Measurements from ENCODE around the gene CD99L2.
A peak's percentile ranks its signal among the peaks of the same experiment; 100 is the strongest.

The CD99L2 gene

GRCh38 chrX:150898343-150899190 lies at the start of gene CD99L2:
Gene CD99L2 (minus strand): TSS chrX:150898668. CDS start chrX:150898588, 80 bp downstream.
- peak within 1 kb of the TSS; percentile 66 for H3K4me3 ChIP-seq (ENCODE audit: low read depth, low read length)
- ChIA-PET POLR2A (no interaction called here), CTCF (no interaction called here)
- DNase-seq (ENCODE audit: low read depth, low spot score): no peak
- TF ChIP-seq CTCF (IDR thresholded peaks at IDR 0.05; ENCODE audit: insufficient read depth, low read length, missing control alignments): no peak

GRCh38 chrX:150944233-150944632 lies 45.8 kb upstream of the CD99L2 start:
- no peak for TF ChIP-seq CTCF (IDR thresholded peaks at IDR 0.05; ENCODE audit: insufficient read depth, low read length, missing control alignments)
- H3K4me3 ChIP-seq (ENCODE audit: low read depth, low read length): no peak overlapping the region
- no peak for DNase-seq (ENCODE audit: low read depth, low spot score)
- ChIA-PET CTCF (no interaction called here), POLR2A (no interaction called here)

- TF ChIP-seq CTCF (IDR thresholded peaks at IDR 0.05; ENCODE audit: insufficient read depth, low read length, missing control alignments): no peak
- H3K4me3 ChIP-seq (ENCODE audit: low read depth, low read length): no peak overlapping the region
- CTCF ChIA-PET: no interaction called here
- no peak for DNase-seq (ENCODE audit: low read depth, low spot score)
- POLR2A ChIA-PET: no interaction called here
Measured at GRCh38 chrX:150942942-150943594, 44.6 kb upstream of the CD99L2 start.

GRCh38 chrX:150941580-150941979 lies 43.1 kb upstream of the CD99L2 start:
- POLR2A ChIA-PET: no interaction called here
- CTCF ChIA-PET: no interaction called here
- no peak for TF ChIP-seq CTCF (IDR thresholded peaks at IDR 0.05; ENCODE audit: insufficient read depth, low read length, missing control alignments)

GRCh38 chrX:150940844-150941495 lies 42.5 kb upstream of the CD99L2 start:
- POLR2A ChIA-PET: no interaction called here
- CTCF ChIA-PET: no interaction called here
- no peak for DNase-seq (ENCODE audit: low read depth, low spot score)
- TF ChIP-seq CTCF (IDR thresholded peaks at IDR 0.05; ENCODE audit: insufficient read depth, low read length, missing control alignments): no peak
- H3K4me3 ChIP-seq (ENCODE audit: low read depth, low read length): no peak overlapping the region

More at GRCh38 chrX:150941580-150941979, 43.1 kb upstream of the CD99L2 start:
- no peak for DNase-seq (ENCODE audit: low read depth, low spot score)
- no peak overlapping the region for H3K4me3 ChIP-seq (ENCODE audit: low read depth, low read length)

- no peak for DNase-seq (ENCODE audit: low read depth, low spot score)
- ChIA-PET POLR2A (no interaction called here), CTCF (interaction anchor here (1.0 kb wide), 1 partner anchor 164 kb away, joined by 4 read pairs; no protein-coding TSS in a partner anchor)
- no peak for TF ChIP-seq CTCF (IDR thresholded peaks at IDR 0.05; ENCODE audit: insufficient read depth, low read length, missing control alignments)
- no peak overlapping the region for H3K4me3 ChIP-seq (ENCODE audit: low read depth, low read length)
Measured at GRCh38 chrX:150936556-150936955, 38.1 kb upstream of the CD99L2 start.
